Measurements from ENCODE around the gene CARD9.

CARD9 gene

GRCh38 chr9:136380381-136380780, 6.9 kb upstream of the CARD9 start:
- no peak for DNase-seq (ENCODE audit: low spot score)

- no peak for DNase-seq (ENCODE audit: low spot score)
Observed at GRCh38 chr9:136379891-136380290, 6.4 kb upstream of the CARD9 start.

DNA sequence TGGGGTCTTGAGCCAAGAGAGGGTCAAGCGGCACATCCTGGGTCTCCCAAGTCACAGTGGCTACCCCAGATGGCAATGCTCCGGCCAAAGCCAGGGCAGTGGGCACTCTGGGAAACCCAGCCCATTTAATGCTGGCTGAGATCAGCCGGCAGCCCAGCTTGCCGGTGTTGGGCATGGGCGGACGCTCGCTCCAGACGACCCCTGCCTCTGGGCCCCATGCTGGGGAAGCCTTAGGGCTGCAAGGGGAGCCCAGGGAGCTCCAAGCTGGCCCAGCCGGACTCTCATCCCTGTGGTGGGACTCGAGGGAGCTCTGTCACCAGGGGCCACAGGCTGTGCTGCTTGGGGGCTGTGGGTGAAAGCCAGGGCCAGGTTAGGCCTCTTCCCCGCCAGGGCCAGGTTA, 5.9 kb upstream of the CARD9 start:
- no peak for DNase-seq (ENCODE audit: low spot score)

GRCh38 chr9:136379003-136379287, 5.5 kb upstream of the CARD9 start:
- no peak for DNase-seq (ENCODE audit: low spot score)

GRCh38 chr9:136378170-136379002, 4.9 kb upstream of the CARD9 start:
- DNase-seq (ENCODE audit: low spot score): no peak

DNA sequence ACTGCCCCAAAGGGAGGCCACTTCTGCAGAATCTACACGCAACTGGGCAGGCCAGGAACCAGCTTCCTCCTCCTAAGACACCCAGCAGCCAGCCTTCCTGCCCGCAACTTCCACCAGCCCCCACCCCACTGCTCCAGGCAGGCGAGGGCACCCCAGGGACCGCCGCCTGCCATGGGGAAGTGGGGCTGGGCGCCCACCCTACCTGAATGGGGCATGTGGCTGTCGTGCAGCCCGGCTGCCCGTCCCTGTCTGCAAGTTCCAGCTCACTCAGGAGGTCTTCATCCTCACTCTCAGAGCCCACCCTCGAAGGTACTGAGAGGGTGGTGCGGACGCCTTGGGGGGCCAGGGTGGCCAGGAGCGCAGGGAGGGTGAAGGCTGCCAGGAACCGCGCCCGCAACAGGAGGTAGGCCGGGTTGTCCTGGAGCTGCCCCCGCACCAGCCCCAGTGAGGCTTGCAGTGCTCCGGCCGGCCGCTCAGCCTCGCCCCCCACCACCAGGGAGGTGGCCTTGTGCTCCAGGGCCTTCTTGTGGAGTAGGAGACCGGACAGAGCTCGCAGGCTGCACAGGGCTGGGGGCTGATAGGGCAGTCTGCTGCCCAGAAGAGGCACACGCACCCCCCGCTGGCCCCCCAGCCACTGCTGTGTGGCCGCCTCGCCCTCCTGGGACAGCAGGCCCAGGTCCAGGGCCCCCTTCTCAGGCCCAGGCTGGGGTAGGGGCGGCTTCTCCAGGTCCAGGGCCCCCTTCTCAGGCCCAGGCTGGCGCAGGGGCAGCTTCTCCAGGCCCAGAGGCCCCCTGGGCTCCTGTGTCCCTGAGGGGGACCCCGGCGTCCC, 4.1 kb upstream of the CARD9 start:
- DNase-seq (ENCODE audit: low spot score): no peak

DNA sequence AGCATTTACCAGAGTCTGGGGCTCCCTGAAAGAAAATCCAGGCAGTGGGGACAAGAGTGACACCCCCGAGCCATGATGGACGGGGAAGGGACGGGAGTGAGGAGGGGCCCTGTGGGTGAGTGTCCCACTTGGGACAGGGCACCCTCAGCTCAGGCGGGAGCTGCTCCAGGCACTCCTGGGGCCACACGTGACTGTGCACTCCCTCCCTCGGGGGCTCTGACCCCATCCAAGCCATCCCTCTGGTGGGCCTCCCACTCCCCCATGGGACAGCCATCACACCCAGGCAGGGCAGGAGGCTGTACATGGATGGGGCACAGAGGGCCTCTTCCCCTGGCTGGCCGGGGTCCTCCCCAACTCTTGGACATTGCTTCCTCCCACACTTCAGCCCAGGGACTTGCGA, 3.0 kb upstream of the CARD9 start:
- no peak for DNase-seq (ENCODE audit: low spot score)

DNA sequence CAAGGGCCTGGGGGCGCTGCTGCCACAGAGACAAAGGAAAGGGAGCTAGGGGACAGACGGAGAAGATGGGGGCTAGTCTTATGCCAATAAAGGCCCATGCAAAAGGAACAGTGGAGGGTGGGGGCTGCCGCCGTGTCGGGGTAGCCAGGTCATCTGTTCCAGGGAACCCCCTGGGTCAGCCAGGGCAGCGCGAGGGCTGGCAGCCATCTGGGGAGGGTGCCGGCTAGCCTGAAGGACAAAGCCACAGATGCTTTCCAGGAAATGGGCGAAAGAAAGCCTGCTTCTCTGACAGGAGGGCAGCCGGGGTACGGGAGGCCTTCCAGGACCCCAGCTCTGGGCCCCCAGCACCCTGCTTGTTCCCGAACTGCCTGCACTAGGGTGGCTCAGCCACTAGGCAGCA, 1.6 kb upstream of the CARD9 start:
- DNase-seq (ENCODE audit: low spot score): no peak

- DNase-seq (ENCODE audit: low spot score): no peak
Observed at GRCh38 chr9:136374183-136374575, 710 bp upstream of the CARD9 start.

GRCh38 chr9:136372561-136373299, 739 bp downstream of the CARD9 start:
- DNase-seq (ENCODE audit: low spot score): peak; percentile 92

DNA sequence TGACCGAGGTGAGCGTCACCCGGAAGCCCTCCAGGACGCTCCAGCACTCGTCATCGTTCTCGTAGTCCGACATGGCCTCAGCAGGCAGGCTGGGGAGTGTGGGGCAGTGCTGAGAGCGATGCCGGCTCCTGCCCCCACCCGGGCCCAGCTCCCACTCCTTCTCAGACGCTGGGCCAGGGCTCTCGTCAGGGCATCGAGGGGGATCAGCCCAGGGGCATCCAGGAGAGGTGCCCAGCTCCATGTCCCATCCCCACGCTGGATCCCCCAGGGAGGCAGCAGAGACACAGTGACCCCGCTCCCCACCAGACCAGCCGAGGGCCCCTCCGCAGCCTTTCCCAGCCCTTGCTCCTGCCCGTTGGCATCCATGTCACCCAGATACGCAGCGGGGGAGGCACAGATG, 1.5 kb downstream of the CARD9 start:
- DNase-seq (ENCODE audit: low spot score): no peak

- DNase-seq (ENCODE audit: low spot score): no peak
Observed at GRCh38 chr9:136371533-136371880, 2.0 kb downstream of the CARD9 start.

- no peak for DNase-seq (ENCODE audit: low spot score)
Observed at GRCh38 chr9:136370687-136371532, 2.6 kb downstream of the CARD9 start.

DNA sequence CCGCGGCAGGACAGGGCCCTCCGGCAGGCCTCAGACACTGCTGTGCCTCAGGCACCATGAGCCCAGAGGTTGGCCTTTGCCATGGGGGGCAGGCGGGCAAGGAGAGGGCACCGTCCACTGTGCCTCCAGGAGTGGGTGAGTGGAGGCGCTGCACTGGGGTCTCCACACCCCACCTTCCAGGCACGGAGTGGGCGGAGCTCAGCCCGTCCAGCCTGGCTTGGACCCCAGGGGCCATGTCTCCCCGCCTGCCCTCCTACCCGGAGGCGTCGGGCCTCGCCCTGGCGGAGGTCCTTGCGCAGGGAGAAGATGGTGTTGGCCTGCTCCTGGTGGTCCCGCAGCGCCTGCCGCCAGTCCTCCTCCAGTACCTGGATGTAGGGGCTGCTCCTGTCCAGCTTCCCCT, 3.4 kb downstream of the CARD9 start:
- no peak for DNase-seq (ENCODE audit: low spot score)

DNA sequence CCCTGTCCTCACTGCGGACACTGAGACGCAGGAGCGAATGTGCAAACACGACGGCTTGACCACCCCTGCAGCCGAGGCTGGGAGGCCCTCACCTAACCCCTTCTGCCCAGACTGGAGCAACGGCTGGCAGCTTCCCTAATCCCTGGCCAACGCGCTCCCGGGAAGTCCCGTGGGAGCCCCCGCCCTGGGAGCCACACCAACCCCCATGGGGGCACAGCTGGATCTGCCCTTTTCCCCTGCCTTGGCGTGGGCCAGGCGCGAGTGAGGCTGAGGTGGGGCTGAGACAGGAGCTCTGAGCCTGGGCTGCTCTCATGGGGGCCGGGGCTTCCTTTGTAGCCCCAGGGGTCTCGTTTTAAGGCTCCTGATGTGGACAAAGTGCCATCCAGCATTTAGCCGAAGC, 5.3 kb downstream of the CARD9 start:
- DNase-seq (ENCODE audit: low spot score): no peak

GRCh38 chr9:136367296-136368145, 5.9 kb downstream of the CARD9 start:
- DNase-seq (ENCODE audit: low spot score): no peak

- DNase-seq (ENCODE audit: low spot score): no peak
Observed at GRCh38 chr9:136366826-136367225, 6.6 kb downstream of the CARD9 start.

DNA sequence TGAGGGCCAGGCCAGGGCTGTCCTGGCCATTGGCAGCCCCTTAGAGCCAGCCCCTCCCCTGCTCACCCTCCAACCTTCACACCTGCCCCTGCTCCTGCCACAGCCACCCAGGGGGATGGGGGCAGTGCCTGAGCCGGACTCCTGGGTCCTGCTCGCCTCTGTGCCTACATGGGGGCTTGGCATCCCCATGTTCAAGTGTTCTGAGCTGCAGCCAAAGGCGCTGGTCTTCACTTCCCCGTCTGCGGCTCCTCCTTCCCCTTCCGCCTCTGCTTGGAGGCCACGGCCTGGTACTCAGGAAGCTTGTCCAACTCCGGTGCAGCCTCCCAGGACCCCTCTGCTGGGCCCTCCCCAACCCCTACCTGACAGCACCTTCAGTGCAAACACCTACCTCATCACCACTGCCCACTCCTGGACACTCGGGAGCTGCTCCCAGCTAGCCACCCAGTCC, 7.7 kb downstream of the CARD9 start:
- DNase-seq (ENCODE audit: low spot score): no peak

DNA sequence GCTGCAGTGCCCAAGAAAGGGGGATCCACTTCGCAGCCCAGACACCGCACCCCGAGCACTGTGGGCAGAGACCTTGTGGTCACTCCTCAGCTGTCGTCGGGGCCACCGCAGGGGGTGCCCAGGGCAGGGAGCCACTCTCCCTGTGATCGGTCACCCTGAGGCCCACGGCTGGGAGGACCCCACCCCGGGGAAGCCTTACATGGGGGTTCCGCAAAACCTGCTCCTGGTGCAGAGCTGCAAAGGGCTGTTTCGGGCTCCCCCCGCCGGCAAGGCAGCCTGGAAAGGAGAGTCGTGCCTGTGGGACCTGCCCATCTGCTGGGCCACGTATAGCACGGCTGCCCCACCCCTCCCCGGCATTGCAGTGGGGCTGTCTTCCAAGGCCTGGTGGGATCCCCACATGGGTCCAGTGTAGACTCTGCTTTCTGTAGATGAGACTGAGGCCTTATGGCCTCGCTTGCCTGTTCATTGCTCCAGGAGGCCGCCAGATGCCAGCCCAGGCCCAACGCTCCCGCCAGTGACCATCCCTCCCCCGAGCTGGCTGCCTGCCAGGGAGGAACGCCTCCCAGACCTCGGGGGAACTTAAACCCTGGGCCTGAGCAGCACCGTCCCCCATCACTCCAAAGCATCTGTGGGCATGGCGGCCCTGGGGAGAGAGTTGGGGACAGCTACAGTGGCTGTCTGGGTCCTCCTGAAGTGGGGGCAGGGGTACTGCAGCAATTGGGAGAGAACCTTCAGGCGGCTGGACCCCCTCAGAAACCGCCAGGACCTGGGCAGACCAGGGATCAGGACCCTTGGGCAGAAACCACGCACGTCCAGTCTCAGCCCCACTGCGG, 8.3 kb downstream of the CARD9 start:
- no peak for DNase-seq (ENCODE audit: low spot score)
